Dermis microvascular lymphatic vessel endothelial cell (primary cell): Measurements from ENCODE around the gene LRRC14B. TPM values are rescaled to one million over a fixed set of nuclear protein-coding genes. Genes with fewer than 3 reads are reported as not detected.

Experiments used
- DNase-seq, 2 donors: peaks; one replicate each; pipeline versions ENCODE4 v3.0.0 to v3.0.0-alpha.2; 2010; ENCODE audit warnings: low read depth in 2 of 2
- total RNA-seq: library from RNA; depleted of rRNA; stranded (reverse); fragments of >200 nt; gene quantifications from 2 replicates; pipeline ENCODE4 v1.2.1, GENCODE V29; 2014

The LRRC14B gene
- not detected in 2 replicates for total RNA-seq

GRCh38 chr5:191036-191948, at the start of gene LRRC14B:
TSS of gene LRRC14B (plus strand) at chr5:191495. CDS start at chr5:191539, 44 bp downstream.
- DNase-seq = no peak

- DNase-seq = no peak
Measured at GRCh38 chr5:141761-142160, 49.5 kb upstream of the LRRC14B start.

- no peak for DNase-seq
Measured at GRCh38 chr5:142246-142810, 49.0 kb upstream of the LRRC14B start.

- DNase-seq = no peak
Measured at GRCh38 chr5:143041-143440, 48.3 kb upstream of the LRRC14B start.

GRCh38 chr5:144941-145340, 46.4 kb upstream of the LRRC14B start:
- DNase-seq = no peak

GRCh38 chr5:145585-146323, 45.5 kb upstream of the LRRC14B start:
- DNase-seq = no peak

GRCh38 chr5:147751-148150, 43.5 kb upstream of the LRRC14B start:
- no peak for DNase-seq

- DNase-seq = no peak
Measured at GRCh38 chr5:149745-150485, 41.4 kb upstream of the LRRC14B start.

GRCh38 chr5:150746-151145, 40.5 kb upstream of the LRRC14B start:
- DNase-seq = no peak

- DNase-seq = no peak
Measured at GRCh38 chr5:152077-152476, 39.2 kb upstream of the LRRC14B start.

- DNase-seq = no peak
Measured at GRCh38 chr5:153256-153655, 38.0 kb upstream of the LRRC14B start.

GRCh38 chr5:154236-154635, 37.1 kb upstream of the LRRC14B start:
- DNase-seq = peak in 1 of 2 donors; percentile 33

- no peak for DNase-seq
Measured at GRCh38 chr5:154826-155225, 36.5 kb upstream of the LRRC14B start.

- DNase-seq = no peak
Measured at GRCh38 chr5:155651-156410, 35.5 kb upstream of the LRRC14B start.

GRCh38 chr5:156411-157072, 34.8 kb upstream of the LRRC14B start:
- DNase-seq = no peak

- DNase-seq = no peak
Measured at GRCh38 chr5:157126-157715, 34.1 kb upstream of the LRRC14B start.

GRCh38 chr5:157801-158200, 33.5 kb upstream of the LRRC14B start:
- DNase-seq = no peak

GRCh38 chr5:158807-159447, 32.4 kb upstream of the LRRC14B start:
- no peak for DNase-seq

- no peak for DNase-seq
Measured at GRCh38 chr5:159448-160172, 31.7 kb upstream of the LRRC14B start.
